ENCODE data around the gene MAP4K3.
A peak's percentile ranks its signal among the peaks of the same experiment; 100 is the strongest.

MAP4K3 gene

DNA sequence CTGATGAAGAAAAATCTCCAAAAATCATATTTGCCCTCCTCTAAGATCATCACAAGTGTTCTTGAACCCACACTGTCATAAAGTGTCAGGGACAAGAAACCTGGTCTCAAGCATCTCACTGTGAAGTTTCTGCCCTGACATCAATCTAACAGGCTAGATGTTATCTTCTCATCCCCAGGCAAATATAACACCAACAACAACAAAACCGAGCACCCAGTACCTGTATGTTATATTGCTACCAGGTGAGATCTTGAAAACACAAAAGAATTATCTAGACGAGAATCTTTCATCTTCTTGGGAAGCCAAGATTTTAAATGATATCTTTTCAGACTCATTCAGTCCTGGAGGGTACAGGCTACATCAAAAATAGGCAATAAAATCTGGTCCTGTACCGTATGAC, 8.8 kb upstream of the MAP4K3 start:
- no peak for DNase-seq (ENCODE audit: low read depth)

DNA sequence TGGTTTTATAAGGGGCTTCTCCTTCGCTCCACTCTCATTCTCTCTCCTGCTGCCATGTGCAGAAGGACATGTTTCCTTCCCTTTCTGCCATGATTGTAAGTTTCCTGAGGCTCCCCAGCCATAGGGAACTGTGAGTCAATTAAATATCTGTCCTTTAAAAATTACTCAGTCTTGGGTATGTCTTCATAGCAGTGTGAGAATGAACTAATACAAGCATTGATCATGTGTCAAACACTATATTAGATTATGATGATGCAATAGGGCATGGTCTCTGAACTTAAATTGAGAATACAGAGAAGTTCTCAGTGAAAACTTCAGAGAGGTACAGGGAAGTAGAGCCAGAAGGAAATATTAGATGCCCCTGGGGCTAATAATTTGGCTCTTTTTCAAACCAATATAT, 5.9 kb upstream of the MAP4K3 start:
- no peak for DNase-seq (ENCODE audit: low read depth)

DNA sequence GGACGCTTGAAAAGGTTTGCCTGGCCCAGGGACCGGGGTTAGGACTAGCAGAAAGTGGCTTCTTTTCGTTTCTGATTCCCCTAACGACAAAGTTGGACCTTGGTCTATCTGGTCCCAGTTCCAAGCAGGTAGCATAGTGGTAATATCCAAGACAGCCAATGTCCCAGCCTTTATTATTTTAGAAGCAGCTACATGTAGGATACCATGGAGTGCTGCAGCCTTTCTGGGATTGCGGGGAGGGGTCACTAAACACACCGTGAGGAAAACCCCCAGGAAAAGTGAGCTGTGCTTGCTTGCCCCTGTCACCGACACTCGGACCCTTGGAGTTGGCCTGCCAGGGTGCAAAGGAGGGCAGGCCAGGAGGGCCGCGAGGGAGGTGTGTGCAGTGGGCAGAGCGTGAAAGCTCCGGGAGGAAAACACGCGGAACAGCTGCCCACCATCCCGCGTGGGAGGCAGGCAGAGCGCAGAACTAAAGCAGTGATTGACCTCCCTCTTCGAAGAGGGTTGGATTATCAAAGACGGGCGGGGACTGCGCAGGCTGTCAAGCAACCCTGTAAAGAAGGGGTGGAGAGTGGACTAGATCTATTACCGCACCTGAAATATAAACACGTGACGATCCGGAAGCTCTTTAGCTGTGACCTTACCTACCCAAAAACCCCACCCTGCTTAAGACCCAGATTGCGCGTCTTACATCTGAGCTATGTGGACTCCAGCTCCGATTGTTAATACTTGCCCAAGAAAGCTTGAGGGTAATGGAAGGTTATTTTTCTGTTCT, 624 bp upstream of the MAP4K3 start:
- peak; percentile 11 for DNase-seq (ENCODE audit: low read depth)

DNA sequence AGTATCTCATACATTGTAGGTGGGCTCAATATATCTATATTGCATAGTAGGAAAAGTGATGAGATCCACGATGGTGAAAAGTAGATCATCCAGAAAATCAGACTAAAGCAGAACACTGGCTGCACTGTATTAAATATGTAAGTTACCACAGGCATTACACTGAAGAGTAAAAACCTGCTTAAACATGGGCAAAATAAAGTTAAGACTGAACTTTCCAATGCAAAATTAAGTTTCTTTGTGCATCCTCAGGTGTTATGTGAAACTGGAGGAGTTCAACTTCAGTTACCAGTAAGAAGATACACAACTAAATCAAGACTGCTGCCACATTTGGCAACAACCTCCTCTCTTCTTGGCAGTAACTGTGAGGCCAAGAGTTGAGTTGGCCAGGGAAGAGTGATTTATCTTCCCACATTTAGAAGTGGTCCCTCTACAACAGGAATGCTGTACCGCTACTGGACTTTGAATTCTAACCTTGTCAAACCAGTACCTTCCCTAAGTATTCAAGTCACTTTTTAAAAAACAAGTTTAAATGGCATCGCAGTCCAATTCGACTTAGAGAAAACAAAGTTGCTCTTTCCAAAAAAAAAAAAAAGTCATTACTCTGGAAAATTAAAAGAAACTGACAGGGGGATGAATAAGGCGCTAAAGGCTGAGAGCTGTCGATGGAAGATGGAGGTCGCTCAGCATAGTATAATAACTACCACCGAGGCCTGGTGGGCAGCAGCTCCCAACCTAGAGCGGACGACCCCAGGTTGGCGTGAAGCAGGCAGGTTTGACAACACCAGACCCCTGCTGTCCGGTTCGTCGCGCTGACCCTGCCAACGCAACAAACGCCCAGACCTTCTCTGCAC, 1.1 kb downstream of the MAP4K3 start:
- DNase-seq (ENCODE audit: low read depth) = no peak

DNA sequence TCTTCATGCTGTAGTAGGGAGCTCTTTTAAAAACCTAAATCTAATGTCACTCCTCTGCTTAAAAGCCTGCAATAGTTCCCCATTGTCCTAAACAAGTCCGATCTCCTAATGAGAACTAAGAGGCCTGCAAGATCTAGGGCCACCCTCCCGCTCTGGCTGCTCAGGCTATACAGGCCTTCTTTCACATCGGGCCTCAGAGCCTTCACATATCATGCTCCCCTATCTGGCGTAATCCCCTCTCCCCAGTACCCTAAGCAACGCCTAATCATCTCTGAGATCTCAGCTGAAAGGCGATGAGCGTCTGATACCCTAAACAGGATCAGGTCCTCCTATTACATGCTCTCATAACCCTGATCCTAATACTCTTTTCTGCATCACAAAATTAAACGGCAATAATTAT, 1.9 kb downstream of the MAP4K3 start:
- DNase-seq (ENCODE audit: low read depth) = no peak

DNA sequence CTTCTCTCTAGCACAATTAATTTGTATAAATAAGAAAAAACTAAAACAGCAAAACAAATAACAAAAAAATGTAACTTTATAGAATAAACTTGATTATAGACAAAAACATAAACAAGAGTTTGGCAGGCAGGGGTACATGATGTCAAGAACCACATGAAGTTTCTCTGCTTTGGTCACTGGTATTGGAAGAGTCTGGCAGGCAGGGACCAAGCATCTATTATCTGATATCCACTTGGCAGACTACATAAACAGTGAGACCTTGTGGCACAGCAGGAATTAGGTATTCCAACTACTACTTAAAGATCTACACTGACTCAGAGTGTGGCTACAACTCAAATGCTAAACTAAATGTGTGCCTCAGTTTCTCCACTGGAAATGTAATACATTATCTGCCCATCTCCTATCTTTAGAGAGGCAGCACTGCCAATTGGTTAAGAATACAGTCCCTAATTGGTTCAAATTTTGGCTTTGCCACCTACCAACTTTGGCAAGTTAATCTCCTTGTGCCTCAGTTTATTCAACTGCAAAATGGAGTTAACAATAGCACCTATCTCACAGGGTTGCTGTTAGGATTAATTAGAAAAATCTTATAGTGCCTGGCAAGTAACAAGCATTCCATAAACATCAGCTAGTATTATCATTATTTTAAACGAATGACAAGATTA, 2.7 kb downstream of the MAP4K3 start:
- no peak for DNase-seq (ENCODE audit: low read depth)

DNA sequence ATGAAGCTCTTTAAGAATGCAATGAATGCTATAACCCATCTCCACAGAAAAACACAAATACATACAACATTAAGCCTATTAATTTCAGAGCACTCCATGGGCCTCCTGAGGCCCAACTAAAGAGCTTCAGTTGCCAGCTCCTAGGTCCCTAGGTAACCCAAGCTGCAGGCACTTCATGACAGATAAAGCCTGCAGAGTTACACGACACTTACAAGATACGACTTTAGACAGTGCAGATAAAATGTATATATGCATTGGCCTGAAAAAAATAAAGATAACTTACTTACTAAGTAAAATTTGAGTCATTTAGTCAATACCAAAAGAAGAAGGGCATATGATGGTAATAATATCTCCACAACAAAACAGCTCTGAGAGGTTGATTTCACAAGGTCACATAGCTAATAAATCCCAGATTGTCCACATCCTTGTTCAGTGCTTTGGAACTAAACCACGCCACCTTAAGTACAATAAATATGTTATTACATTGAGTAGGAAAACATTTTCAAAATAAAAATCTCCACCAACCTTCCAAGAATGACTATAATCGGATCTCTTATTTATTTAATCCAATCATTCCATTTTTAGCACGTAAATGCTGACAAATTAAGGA, 3.4 kb downstream of the MAP4K3 start:
- DNase-seq (ENCODE audit: low read depth) = no peak

DNA sequence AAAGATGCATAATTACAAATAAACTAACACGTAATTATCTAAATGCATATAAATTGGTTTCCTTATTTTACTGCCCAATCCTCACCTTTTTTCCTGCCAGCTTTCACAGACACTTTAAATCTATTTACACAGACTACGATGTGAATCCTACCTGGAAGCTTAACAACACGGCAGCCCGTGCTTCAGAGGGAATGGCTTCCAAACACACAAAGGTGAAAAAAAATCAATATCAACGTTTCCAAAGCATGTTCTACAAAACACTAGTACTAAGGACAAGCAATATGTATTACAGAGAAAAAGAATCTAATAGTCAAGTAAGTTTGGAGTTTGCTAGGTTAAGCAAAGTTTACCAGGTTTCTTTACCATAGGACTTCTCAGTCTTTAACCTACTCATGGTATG, 4.4 kb downstream of the MAP4K3 start:
- no peak for DNase-seq (ENCODE audit: low read depth)

DNA sequence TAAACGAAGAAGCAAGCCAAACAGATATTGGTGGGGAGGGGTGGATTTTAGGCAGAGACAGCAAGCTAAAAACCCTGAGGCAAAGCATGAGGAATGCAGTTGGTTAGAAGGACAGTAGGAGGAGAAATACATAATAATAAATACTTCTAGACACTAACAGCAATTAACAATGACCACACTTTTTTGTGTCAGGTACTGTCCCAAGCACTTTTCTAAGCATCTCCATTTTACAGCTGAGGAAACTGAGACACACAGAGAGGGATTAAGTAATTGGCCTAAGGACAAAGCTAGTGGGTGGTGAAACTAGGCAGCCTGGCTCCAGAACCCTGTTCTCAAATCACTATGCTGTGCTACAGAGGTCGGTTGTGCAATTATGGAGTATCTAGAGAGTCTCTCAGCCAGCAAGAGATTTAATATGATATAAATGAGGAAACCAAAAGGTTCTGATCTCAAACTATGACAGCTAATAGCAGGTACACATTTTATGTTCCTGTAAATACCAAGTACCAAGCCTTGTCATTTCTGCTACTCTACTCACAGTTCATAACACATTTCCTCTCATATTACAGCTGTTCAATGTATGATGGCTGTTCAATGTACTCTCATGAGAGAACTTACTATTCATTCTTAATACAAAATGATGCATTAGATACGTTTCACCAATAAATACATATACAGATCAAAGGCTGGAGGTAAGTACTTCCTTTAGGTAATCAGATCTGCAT, 5.3 kb downstream of the MAP4K3 start:
- DNase-seq (ENCODE audit: low read depth) = no peak

DNA sequence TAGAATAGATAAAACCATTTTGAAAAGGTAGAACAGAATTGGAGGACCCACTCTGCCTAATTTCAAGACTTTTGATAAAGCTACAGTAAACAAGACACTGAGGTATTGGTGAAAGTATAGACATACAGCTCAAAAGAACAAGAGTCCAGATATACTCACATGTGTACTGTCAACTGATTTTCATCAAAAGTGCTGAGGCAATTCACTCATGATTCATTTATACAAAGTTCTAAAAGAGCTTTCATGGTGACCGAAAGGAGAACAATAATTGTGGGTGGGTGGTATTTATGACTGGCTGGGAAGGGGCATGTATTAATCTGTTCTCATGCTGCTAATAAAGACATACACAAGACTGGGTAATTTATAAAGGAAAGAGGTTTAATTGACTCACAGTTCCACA, 7.3 kb downstream of the MAP4K3 start:
- DNase-seq (ENCODE audit: low read depth) = no peak

DNA sequence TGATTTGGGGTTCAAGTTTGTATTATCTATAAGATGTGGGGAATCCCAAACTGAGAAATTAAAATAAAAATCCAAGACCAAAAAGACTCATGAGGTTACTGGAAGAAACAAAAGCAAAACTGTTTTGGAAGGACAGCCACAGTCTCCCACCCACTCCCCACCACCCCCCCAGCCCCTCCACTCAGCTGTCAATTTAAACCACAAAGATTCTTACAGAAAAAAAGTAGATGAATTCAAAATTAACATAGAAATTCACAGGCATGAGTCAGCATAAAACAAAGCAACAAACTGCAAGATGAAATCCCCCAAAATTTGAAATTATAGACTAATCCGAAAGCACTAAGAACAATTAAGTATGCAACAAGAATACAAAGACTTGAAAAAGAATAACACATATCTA, 12.1 kb downstream of the MAP4K3 start:
- no peak for DNase-seq (ENCODE audit: low read depth)

DNA sequence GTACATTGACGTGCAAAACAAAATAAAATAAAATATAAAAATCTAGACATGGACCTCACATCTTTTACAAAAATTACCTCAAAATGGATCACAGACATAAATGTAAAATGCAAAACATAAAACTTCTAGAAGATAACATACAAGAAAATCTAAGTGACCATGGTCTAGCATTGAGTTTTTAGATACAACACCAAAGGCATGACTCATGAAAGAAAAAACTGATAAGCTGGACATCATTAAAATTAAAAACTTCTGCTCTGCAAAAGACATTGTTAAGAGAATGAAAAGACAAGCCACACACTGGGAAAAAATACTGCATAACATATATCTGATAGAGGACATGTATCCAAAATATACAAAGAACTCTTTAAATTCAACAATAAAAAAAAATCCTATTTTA, 14.4 kb downstream of the MAP4K3 start:
- no peak for DNase-seq (ENCODE audit: low read depth)

DNA sequence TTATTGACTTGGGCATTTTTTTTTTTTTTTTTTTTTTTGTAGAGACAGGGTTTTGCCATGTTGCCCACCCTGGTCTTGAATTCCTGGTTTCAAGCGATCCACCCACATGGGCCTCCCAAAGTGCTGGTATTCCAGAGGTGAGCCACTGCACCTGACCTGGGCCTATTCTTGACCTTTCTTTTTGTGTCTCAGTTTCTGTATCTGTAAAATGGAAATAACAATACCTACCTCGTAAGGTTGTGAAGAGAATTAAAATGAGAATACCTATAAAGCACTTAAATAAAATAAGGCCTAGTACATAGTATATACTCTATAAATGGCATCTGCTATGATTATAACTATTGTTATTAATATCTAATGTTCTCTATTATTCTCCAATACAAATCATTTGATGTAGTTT, 15.7 kb downstream of the MAP4K3 start:
- no peak for DNase-seq (ENCODE audit: low read depth)

DNA sequence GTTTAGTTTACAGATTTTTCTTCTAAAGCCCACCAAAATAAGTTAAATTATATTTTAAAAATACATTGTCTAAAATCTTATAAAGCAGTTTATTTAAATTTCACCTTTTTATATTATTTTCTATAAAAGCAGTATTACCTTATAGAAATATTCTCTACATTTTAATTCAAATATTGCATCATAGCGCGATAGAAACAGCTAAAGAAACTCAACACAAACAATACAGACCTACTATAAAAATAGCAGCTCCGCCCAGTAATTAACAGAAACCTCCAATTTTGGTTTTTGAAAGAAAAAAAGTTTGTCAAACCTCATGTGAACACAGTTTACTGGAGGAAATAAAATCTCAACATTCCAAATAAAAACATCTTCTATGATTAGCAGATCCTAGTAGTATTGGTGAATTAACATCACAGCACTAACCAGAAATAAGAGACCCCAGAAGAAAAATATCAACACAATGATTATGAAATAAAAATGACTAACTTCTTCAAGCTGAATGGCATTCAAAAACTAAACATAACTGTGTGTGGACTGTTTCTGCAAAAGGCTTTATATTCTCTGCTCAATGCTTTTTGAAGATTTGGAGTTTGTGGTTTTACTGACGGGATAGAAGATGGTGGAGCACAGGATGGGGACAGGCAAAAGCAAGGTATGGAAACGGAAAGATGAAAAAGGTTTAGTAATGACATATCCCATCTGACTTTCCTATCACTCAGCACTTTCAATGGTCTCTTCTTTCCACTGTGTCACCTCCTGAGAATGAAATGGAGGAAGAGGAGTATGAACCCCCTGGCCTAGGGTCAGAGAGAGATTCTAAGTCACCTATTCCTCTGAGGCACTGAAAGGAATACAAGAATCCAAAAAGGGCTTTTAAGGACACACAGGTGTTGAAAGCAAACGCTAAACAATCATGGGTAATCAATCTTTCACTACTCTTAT, 17.5 kb downstream of the MAP4K3 start:
- no peak for DNase-seq (ENCODE audit: low read depth)

DNA sequence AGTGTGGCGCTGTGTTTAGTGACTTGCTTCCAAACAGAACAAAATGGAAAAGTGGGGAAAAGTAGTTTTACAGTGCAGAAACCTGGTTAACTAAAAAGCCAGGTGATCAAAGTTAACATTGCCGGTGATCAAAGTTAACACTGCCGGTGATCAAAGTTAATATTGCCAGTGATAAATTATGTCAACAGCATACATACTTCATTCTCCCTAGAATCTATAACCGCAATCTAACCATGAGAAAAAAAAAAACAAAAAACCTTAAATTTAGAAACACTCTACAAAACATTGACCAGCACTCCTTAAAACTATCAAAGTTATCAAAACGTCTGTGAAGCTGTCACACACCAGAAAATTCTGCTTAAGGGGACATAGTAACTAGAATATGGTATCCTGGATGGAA, 18.6 kb downstream of the MAP4K3 start:
- no peak for DNase-seq (ENCODE audit: low read depth)

DNA sequence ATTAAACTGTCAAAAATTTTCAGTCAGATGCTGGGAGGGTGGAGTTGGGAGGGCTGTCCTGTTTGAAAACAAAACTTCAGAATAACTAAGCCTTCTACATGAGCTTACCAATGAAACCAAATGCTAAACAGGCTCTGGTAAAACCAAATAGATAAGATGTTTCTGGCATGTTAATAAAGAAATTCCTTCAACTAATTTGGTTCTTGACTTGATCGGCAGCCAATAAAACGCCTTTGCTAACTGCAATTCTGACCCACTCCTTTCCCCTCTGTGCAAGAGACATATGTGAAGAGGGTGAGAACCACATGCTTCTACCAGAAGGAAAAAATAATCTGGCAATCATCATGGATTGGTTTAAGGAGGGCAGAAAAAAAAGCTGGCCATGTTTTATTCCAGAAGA, 20.9 kb downstream of the MAP4K3 start:
- no peak for DNase-seq (ENCODE audit: low read depth)

DNA sequence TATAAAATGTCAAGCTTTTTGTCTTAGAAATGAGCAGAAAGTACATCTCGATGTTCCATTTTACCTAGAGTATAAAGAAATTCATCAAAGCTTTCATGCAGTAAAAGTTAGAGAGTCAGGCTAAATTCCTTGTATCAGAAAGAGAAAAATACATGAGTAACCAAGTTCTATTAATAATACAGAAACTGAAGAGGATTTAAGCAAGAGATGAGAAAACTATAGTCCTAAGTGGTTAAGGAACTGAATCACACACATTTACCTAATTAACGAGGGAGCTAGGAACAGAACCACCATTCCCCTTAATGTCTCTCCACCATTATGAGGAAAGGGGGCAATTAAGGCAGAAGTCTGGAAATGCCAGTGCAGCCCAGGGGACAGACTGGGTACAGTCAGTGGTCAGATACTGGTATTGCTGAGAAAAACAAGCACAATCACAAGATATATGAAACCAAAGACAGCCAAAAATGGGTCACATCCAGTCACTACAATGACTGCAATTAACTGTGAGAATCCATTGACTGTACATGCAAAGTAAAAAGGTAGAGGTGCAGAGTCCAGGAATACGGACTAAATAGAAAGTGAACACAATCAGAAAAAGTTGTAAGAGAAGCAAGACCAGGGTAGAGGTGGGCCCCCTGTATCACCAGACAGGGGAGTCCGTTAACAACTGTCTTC, 23.9 kb downstream of the MAP4K3 start:
- DNase-seq (ENCODE audit: low read depth) = no peak

DNA sequence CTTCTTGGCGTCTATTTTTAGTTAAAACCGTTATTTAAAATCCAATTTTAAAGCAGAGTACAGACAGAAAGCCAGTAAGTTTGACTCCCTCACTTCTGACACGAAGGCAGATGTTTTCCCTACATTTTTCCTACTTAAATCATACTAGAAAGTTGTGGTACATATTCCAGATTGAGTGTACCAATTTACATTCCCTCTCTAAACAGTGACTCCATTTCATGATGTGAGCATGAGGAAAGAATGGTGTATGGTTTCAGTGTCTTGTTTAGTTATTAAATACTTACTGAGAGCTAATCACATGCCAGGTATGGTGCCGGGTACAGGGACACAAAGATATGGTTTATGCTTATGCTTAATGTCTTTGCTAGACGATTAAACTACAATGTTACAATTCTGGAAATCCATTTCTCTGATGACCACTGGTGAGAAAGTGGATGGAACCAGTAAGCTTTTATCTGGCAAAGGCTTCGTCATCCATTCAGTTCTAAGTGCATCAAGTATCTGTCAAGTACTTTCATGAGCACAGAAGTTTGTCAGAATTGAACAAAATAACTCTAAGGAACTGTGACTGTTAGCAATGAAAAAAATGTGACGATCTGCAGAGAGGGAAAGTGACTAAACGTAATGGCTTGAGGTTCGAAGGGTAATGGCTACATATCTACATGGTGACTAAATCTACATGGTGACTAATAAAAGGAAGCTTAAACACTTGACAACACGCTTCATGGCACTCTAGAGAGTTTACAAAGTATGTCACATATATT, 25.7 kb downstream of the MAP4K3 start:
- no peak for DNase-seq (ENCODE audit: low read depth)

DNA sequence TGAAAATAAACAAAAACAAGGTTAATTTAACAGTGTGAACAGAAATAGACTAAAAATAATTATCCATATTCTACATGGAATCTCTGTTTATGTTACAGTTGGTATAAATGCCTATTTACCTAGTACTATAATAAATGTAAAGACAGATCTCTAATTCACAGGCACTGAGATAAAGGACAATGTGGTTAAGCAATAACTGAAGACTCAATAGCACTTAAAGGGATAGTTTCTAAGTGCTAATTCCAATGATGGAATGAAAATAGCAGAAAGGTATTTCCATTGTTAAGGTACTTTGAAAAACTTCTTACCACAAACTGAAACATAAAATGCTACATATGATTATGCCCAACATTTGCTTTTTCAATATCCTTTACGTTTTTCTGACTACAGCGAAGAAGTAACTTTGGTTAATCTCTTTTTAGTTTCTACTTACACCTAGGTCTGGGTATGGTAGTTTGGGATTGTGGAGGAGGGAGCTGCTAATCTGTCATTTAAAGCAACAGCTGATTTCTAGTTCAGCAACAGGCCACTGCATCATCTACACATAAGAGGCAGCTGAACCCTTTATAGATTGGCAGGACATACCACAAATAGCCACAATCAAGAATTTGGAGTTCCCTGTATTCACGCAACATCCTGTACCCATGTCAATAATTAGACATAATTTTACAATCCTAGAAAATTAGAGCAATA, 27.2 kb downstream of the MAP4K3 start:
- no peak for DNase-seq (ENCODE audit: low read depth)
